NT2/D1 (cell line): ENCODE measurements around the gene MRPL54.
A peak's percentile ranks its signal among the peaks of the same experiment; 100 is the strongest.

Source experiments
- DNase-seq: peaks from one replicate; pipeline ENCODE4 v3.0.0-alpha.2; 2011; ENCODE audit warnings: low read depth, low spot score
- H3K27me3 ChIP-seq: 2 replicates; pipeline ENCODE4 v1.6.0; 2011; ENCODE audit warnings: mild to moderate bottlenecking; ENCODE audit not compliant: insufficient read length, insufficient read depth
- H3K36me3 ChIP-seq: 2 replicates; pipeline ENCODE4 v1.6.1; 2011; ENCODE audit warnings: mild to moderate bottlenecking, low read length, mixed read lengths; ENCODE audit not compliant: insufficient read depth, insufficient read length
- H3K4me1 ChIP-seq: 2 replicates; pipeline ENCODE4 v1.5.1; 2011; ENCODE audit not compliant: insufficient read depth, insufficient read length
- H3K4me3 ChIP-seq: 2 replicates; pipeline ENCODE4 v1.5.1; 2011; ENCODE audit warnings: low read depth; ENCODE audit not compliant: insufficient read length
- H3K9ac ChIP-seq: 2 replicates; pipeline ENCODE4 v1.6.0; 2011; ENCODE audit warnings: low read depth; ENCODE audit not compliant: insufficient read length
- H3K9me3 ChIP-seq: 2 replicates; pipeline ENCODE4 v1.5.1; 2011; ENCODE audit warnings: mild to moderate bottlenecking, low read length; ENCODE audit not compliant: insufficient read depth
- SUZ12 ChIP-seq: IDR thresholded peaks from 2 replicates; pipeline ENCODE4 v1.6.1; 2011; ENCODE audit not compliant: insufficient read length, insufficient read depth; ENCODE audit errors: extremely low read depth
- YY1 ChIP-seq: IDR thresholded peaks from 2 replicates; pipeline ENCODE4 v1.6.1; 2011; ENCODE audit not compliant: insufficient read length, insufficient read depth
- ZNF274 ChIP-seq: IDR thresholded peaks from 2 replicates; pipeline ENCODE4 v1.6.1; 2011; ENCODE audit warnings: mild to moderate bottlenecking, low read depth, low read length

MRPL54 gene

DNA sequence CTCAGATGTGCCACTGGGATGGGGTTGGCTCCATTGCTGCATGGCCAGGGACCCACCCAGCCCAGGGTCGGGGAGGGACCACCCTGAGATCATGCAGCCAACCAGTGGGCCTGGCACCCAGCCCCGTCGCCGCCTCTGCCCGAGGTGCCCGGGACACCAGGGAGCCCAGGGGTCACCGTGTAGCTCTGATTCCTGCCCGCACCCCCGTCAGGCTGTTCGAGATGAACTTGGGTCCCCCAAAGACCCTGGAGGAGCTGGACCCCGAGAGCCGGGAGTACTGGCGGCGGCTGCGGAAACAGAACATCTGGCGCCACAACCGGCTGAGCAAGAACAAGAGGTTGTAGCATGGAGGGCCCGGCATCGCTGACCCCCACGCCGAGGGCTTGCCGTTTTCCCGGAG lies 4.6 kb downstream of the MRPL54 start:
- no peak overlapping the region for H3K9ac ChIP-seq
- no peaks in the 10 kb centered on the region for H3K27me3 ChIP-seq
- peaks cover 35% of the 10 kb centered on the region for H3K36me3 ChIP-seq
- DNase-seq = no peak
- no peaks in the 10 kb centered on the region for H3K9me3 ChIP-seq
- H3K4me1 ChIP-seq = peaks cover 24% of the 10 kb centered on the region
- TF ChIP-seq ZNF274 = no peak
- TF ChIP-seq YY1 = no peak
- TF ChIP-seq SUZ12 = no peak
- no peak overlapping the region for H3K4me3 ChIP-seq

DNA sequence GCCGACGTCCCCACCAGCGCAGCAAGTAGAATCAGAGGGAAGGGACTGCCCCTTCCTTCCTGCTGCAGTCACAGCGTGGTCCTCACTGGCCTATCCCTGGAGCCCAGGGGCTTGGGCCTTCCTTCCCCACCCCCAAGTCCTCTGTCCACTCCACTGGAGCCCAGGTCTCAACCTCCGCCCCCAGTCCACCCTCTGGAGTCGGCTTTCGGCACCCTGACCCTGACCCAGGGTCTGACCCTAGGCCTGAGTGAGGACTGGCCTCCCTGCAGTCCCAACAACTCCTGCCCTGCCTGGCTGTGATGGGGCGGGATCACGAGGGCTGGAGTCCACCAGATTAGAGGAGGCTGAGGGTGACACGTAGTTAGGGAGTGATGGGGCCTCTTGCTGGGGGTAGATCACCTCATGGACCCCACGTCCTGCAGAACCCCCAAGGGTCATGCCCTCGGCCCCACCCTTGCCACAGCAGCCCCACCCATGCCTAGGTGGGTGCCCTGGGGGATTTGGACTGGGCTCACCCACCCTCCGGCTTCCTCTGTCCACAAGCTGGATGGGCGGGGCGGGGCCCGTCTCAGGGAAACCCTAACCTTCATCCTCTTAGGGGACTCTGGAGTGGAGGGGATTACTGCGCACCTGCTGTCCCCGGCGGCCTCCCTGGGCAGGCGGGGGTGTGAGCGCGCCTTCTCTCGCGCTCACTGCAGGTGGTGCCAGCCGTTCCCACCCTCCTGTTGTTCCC lies 5.7 kb downstream of the MRPL54 start:
- no peak for DNase-seq

DNA sequence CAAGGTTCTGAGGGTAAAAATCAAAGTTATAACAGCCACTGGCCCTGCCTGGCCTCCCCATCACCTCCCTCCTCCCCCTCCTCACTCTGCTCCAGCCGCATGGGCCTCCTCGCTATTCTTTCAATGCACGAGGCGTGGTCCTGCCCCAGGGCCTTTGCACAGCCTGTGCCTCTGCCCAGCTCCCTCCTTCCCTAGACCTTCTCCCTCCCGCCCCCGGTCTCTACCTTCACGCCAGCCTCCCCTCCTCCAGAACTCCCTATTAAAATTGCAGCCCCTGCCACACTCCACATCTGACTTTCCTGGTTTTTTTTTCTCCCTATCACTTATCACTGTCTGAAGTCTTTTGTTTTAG lies 6.2 kb downstream of the MRPL54 start:
- Histone ChIP-seq H3K9ac (no peak overlapping the region), H3K9me3 (no peaks in the 10 kb centered on the region), H3K27me3 (no peaks in the 10 kb centered on the region), H3K4me3 (no peak overlapping the region), H3K36me3 (peaks cover 35% of the 10 kb centered on the region), H3K4me1 (peaks cover 27% of the 10 kb centered on the region)
- TF ChIP-seq SUZ12 (no peak), ZNF274 (no peak), YY1 (no peak)
- no peak for DNase-seq

More for the DNA sequence above, 5.7 kb downstream of the MRPL54 start:
- Histone ChIP-seq H3K27me3 (no peaks in the 10 kb centered on the region), H3K4me1 (peaks cover 27% of the 10 kb centered on the region), H3K9me3 (no peaks in the 10 kb centered on the region), H3K36me3 (peaks cover 35% of the 10 kb centered on the region), H3K9ac (no peak overlapping the region), H3K4me3 (no peak overlapping the region)
- TF ChIP-seq ZNF274 (no peak), SUZ12 (no peak), YY1 (no peak)

DNA sequence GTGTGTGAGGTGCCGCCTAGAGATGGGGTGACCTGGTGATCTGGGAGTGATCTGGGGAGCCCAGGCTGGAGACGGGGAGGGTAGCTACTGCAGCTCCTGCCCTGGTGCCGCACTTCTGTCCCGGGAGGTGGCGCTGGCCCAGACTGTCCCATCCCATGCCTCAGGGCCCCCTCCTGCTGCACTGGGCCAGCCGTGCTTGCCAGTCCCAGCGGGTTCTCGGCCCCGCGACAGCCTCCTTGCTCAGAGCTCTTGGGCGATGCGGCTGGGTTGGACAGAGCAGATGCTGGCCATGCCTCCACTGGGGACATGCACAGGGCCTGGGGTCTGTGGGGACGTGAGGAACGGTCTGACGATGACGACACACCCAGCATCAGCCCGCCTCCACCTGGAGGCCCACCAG lies 7.0 kb downstream of the MRPL54 start:
- no peak for DNase-seq
- no peak overlapping the region for H3K4me3 ChIP-seq
- H3K27me3 ChIP-seq = no peaks in the 10 kb centered on the region
- peak overlapping the region; percentile 67 for H3K9ac ChIP-seq
- no peaks in the 10 kb centered on the region for H3K9me3 ChIP-seq
- H3K4me1 ChIP-seq = peaks cover 27% of the 10 kb centered on the region
- TF ChIP-seq SUZ12 (no peak), ZNF274 (no peak), YY1 (no peak)
- peaks cover 35% of the 10 kb centered on the region for H3K36me3 ChIP-seq

DNA sequence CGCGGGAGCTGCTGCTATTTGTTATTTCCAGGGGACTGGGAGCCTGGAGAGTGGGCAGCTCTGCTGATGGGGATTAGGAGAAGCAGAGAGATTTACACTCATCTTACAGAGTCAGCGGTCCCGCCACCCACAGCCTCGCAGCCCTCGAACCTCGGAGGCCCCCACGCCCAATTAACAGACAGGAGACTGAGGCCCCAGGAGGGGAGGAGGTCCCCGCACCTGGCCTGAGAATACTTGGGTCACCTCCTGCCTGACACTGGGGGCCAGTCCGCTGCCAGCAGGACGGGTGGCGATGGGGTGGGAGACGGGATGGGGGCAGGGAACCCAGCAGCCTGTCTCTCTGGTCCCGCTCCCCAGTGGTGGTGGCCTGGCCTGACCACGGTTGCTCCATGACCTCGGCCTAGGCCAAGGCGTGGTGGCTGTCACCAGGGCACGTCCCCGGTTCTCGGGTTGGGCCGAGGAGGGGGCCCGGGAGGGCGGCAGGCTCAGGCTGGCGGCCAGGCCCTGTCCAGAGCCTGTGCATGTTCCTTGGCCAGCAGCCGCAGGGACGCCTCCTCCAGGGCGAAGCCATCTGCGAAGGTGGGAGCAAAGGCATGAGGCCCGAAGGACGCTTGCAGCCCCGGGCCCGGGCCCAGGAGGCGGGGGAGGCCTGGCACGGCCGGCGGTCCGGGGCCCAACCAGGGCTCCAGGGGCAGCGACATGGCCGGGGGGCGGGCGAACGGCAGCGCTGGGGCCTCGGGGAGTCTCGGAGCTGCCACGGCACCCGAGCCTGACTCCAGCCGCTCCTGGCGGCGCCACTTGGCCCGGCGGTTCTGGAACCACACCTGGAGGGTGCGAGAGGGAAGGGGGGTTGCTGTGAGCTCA lies 7.9 kb downstream of the MRPL54 start:
- Histone ChIP-seq H3K9ac (peak overlapping the region; percentile 67), H3K36me3 (peaks cover 31% of the 10 kb centered on the region), H3K4me3 (no peak overlapping the region), H3K27me3 (no peaks in the 10 kb centered on the region), H3K4me1 (peaks cover 28% of the 10 kb centered on the region), H3K9me3 (no peaks in the 10 kb centered on the region)
- no peak for DNase-seq
- TF ChIP-seq SUZ12 = no peak
- TF ChIP-seq ZNF274 = no peak
- TF ChIP-seq YY1 = no peak

- Histone ChIP-seq H3K4me3 (no peak overlapping the region), H3K4me1 (peaks cover 28% of the 10 kb centered on the region), H3K9ac (peak overlapping the region; percentile 67), H3K27me3 (no peaks in the 10 kb centered on the region), H3K36me3 (peaks cover 30% of the 10 kb centered on the region), H3K9me3 (no peaks in the 10 kb centered on the region)
- peak; percentile 11 for DNase-seq
- no peak for TF ChIP-seq SUZ12
- TF ChIP-seq YY1 = no peak
- no peak for TF ChIP-seq ZNF274
These were observed 8.8 kb downstream of the MRPL54 start for GRCh38 chr19:3771000-3771905.
